Mononuclear cell (primary cell): ENCODE results near the gene PDGFRA. TPM values are rescaled to one million over a fixed set of nuclear protein-coding genes. Genes with fewer than 3 reads are reported as not detected.

Source experiments
- H3K27me3 ChIP-seq: 2 replicates; pipeline ENCODE4 v1.6.0; 2011; ENCODE audit warnings: low read length, control low read depth; ENCODE audit not compliant: insufficient read depth
- H3K4me1 ChIP-seq: 2 replicates; pipeline ENCODE4 v1.5.1; 2011; ENCODE audit warnings: mild to moderate bottlenecking, low read length, control low read depth; ENCODE audit not compliant: insufficient read depth
- H3K4me3 ChIP-seq: 2 replicates; pipeline ENCODE4 v1.5.1; 2011; ENCODE audit warnings: mild to moderate bottlenecking, low read length, moderate library complexity
- H3K9me3 ChIP-seq: 2 replicates; pipeline ENCODE4 v1.5.1; 2011; ENCODE audit warnings: low read depth, mild to moderate bottlenecking, control low read depth, low read length
- total RNA-seq: library from RNA; depleted of rRNA; stranded (reverse); fragments of >200 nt; gene quantifications from one replicate; pipeline ENCODE4 v1.2.3, GENCODE V29; 2012

Gene PDGFRA
- total RNA-seq, 1 donor = 0.94 TPM

GRCh38 chr4:54218736-54219135 is 10.4 kb upstream of the PDGFRA start:
- H3K4me3 ChIP-seq = no peak overlapping the region
- H3K9me3 ChIP-seq = no peaks in the 10 kb centered on the region
- peaks cover 30% of the 10 kb centered on the region for H3K27me3 ChIP-seq
- peaks cover 4% of the 10 kb centered on the region for H3K4me1 ChIP-seq

- Histone ChIP-seq H3K27me3 (peaks cover 77% of the 10 kb centered on the region), H3K9me3 (no peaks in the 10 kb centered on the region), H3K4me1 (peaks cover 29% of the 10 kb centered on the region), H3K4me3 (no peak overlapping the region)
Measured at GRCh38 chr4:54224996-54225597, 4.0 kb upstream of the PDGFRA start.

- H3K27me3 ChIP-seq = peaks cover 84% of the 10 kb centered on the region
Measured at GRCh38 chr4:54225598-54226403, 3.3 kb upstream of the PDGFRA start.

GRCh38 chr4:54226404-54227255 is 2.5 kb upstream of the PDGFRA start:
- H3K4me1 ChIP-seq = peaks cover 40% of the 10 kb centered on the region
- no peak overlapping the region for H3K4me3 ChIP-seq
- peaks cover 92% of the 10 kb centered on the region for H3K27me3 ChIP-seq
- H3K9me3 ChIP-seq = no peaks in the 10 kb centered on the region

More at GRCh38 chr4:54225598-54226403, 3.3 kb upstream of the PDGFRA start:
- no peaks in the 10 kb centered on the region for H3K9me3 ChIP-seq
- H3K4me1 ChIP-seq = peaks cover 32% of the 10 kb centered on the region
- H3K4me3 ChIP-seq = no peak overlapping the region

GRCh38 chr4:54227256-54228055 is 1.6 kb upstream of the PDGFRA start:
- peaks cover 48% of the 10 kb centered on the region for H3K4me1 ChIP-seq
- H3K4me3 ChIP-seq = no peak overlapping the region
- no peaks in the 10 kb centered on the region for H3K9me3 ChIP-seq
- H3K27me3 ChIP-seq = peaks cover 93% of the 10 kb centered on the region

- no peak overlapping the region for H3K4me3 ChIP-seq
- H3K9me3 ChIP-seq = no peaks in the 10 kb centered on the region
- peaks cover 51% of the 10 kb centered on the region for H3K4me1 ChIP-seq
- H3K27me3 ChIP-seq = peaks cover 92% of the 10 kb centered on the region
Measured at GRCh38 chr4:54228056-54228527, 1.0 kb upstream of the PDGFRA start.

GRCh38 chr4:54228546-54228945 is 547 bp upstream of the PDGFRA start:
- Histone ChIP-seq H3K27me3 (peaks cover 89% of the 10 kb centered on the region), H3K4me1 (peaks cover 55% of the 10 kb centered on the region), H3K4me3 (no peak overlapping the region), H3K9me3 (no peaks in the 10 kb centered on the region)

GRCh38 chr4:54229631-54230483 is 764 bp downstream of the PDGFRA start:
- H3K9me3 ChIP-seq = no peaks in the 10 kb centered on the region
- H3K27me3 ChIP-seq = peaks cover 77% of the 10 kb centered on the region
- H3K4me1 ChIP-seq = peaks cover 62% of the 10 kb centered on the region
- no peak overlapping the region for H3K4me3 ChIP-seq

- H3K4me3 ChIP-seq = no peak overlapping the region
- peaks cover 71% of the 10 kb centered on the region for H3K27me3 ChIP-seq
- H3K9me3 ChIP-seq = no peaks in the 10 kb centered on the region
- peaks cover 57% of the 10 kb centered on the region for H3K4me1 ChIP-seq
Measured at GRCh38 chr4:54230484-54231418, 1.7 kb downstream of the PDGFRA start.

- Histone ChIP-seq H3K4me3 (no peak overlapping the region), H3K9me3 (no peaks in the 10 kb centered on the region), H3K27me3 (peaks cover 71% of the 10 kb centered on the region), H3K4me1 (peaks cover 51% of the 10 kb centered on the region)
Measured at GRCh38 chr4:54231419-54231767, 2.3 kb downstream of the PDGFRA start.

GRCh38 chr4:54231768-54232688 is 2.9 kb downstream of the PDGFRA start:
- Histone ChIP-seq H3K27me3 (peaks cover 64% of the 10 kb centered on the region), H3K4me3 (no peak overlapping the region), H3K4me1 (peaks cover 44% of the 10 kb centered on the region), H3K9me3 (no peaks in the 10 kb centered on the region)

GRCh38 chr4:54233277-54233696 is 4.2 kb downstream of the PDGFRA start:
- Histone ChIP-seq H3K4me1 (peaks cover 33% of the 10 kb centered on the region), H3K27me3 (peaks cover 52% of the 10 kb centered on the region), H3K9me3 (no peaks in the 10 kb centered on the region), H3K4me3 (peak overlapping the region; percentile 4)
